ENCODE results near the gene SLC25A25. TPM values are rescaled to one million over a fixed set of nuclear protein-coding genes. Genes with fewer than 3 reads are reported as not detected.
"Not testable (repeated sequence)": the region's sequence is repeated elsewhere in the genome, so short reads cannot be mapped to it uniquely, and the experiment has no call there.

The SLC25A25 gene
- total RNA-seq, 1 experiment from 2014 or later, result 24.9 TPM

DNA sequence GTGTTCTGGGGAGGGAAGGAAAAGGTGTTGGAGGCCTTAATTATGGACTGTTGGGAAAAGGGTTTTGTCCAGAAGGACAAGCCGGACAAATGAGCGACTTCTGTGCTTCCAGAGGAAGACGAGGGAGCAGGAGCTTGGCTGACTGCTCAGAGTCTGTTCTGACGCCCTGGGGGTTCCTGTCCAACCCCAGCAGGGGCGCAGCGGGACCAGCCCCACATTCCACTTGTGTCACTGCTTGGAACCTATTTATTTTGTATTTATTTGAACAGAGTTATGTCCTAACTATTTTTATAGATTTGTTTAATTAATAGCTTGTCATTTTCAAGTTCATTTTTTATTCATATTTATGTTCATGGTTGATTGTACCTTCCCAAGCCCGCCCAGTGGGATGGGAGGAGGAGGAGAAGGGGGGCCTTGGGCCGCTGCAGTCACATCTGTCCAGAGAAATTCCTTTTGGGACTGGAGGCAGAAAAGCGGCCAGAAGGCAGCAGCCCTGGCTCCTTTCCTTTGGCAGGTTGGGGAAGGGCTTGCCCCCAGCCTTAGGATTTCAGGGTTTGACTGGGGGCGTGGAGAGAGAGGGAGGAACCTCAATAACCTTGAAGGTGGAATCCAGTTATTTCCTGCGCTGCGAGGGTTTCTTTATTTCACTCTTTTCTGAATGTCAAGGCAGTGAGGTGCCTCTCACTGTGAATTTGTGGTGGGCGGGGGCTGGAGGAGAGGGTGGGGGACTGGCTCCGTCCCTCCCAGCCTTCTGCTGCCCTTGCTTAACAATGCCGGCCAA, 40.4 kb downstream of the SLC25A25 start:
- no peak for DNase-seq (ENCODE audit: low read depth)

GRCh38 chr9:128109050-128109709, 41.1 kb downstream of the SLC25A25 start:
- no peak for DNase-seq (ENCODE audit: low read depth)

GRCh38 chr9:128111726-128112125, 43.7 kb downstream of the SLC25A25 start:
- DNase-seq (ENCODE audit: low read depth), result not testable (repeated sequence)

DNA sequence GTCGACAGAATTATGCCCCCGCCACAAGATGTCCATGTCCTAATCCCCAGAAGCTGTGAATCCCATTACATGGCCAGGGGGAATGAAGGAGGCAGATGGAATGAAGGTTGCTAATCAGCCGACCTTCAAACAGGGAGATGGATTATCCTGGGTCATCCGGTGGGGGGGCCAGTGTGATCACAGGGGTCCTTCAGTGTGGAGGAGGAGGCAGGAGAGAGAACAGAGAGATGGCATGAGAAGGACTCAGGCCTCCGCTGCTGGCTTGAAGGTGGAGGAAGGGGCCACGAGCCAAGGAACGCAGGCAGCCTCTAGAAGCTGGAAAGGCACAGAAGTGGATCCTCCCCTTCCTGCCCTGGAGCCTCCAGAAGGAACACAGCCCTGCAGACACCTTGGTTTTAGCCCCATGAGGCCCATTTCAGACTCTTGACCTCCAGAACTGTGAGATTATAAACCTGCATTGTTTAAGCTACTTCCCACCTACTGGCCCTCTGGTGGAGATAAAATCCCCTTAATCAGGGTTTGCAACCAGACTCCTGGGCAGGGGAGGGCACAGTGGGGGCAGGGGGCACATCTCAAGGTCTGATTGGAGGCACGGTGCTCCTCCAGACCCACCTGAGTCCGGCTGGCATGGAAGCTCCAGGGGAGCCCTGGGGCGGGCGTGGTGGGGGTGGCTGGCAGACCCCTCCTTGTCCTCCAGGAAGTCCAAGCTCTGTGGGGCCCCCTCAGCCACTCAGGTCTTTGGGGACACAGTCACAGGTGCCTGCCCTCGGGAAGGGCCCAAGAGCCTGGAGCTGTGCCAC, 45.7 kb downstream of the SLC25A25 start:
- DNase-seq (ENCODE audit: low read depth), result no peak

DNA sequence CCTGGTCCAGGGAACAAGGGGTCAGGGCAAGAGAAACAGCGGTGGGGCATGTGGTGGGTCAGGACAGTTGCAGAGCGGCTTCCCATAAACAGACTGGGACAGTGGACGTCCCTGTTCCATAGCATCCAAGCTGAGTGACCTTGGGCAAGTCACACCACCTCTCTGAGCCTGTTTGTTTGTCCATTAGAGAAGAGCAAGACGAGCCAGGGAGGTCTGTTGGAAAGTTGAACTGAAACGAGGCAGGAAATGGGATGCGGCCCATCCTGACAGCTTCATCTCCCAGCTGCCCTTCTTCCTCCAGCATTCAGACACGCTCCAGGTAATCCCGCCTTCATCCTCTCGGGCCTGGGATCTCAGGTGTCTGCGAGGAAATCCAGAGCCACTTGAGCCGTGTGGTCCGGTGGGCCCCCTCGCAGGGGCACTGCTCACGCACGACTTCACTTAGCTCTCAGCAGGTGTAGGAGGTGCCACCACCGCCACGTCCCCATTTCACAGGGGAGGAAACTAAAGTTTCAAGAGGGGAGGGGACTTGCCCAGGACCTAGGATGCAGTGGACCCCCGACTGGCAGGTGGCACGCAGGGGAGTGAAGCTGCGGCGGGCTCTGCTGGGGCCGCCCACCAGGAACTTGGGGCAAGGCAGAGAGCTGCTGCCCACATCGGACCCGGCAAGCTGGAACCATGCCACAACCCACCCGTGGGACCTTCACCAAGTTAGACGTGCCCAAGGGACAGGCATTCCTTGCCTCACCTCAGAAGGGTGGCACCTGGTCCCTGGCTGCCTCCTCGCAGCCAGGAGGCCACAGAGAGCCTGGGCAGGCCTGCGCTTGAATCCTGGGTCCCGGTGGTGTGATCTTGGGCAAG, 46.5 kb downstream of the SLC25A25 start:
- no peak for DNase-seq (ENCODE audit: low read depth)

GRCh38 chr9:128115187-128116103, 47.4 kb downstream of the SLC25A25 start:
- no peak for DNase-seq (ENCODE audit: low read depth)

DNA sequence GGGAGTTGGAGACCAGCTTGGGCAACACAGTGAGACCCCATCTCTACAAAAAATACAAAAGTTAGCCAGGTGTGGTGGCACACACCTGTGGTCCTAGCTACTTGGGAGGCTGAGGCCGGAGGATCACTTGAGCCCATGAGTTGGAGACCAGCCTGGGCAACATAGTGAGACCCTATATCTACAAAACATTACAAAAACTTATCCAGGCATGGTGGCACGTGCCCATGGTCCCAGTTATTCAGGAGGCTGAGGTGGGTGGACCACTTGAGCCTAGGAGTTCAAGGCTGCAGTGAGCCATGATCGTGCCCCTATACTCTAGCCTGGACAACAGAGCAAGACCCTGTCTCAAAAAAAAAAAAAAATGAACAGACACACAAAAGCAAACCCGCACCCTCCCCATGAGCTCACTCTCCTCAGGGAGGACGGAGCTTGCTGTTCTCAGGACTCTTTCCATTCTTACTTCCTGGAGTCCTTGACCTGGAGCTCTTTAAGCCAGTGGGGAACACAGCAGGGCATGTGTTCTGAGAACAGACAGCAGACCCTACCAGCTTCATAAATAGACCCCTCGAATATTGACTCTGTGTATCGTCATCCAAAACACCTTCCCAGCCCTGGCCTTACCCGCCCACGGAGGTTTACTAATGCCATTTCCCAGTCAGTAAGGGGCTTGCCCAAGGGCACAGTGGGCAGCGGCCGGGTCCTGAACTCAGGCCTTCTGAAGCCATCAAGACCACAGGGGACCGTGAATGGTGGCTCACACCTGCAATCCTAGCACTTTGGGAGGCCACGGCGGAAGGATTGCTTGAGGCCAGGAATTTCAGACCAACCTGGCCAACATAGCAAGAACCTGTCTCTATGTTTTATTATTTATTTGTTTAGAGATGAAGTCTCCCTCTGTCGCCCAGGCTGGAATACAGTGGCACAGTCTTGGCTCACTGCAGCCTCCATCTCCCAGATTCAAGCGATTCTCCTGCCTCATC, 48.4 kb downstream of the SLC25A25 start:
- no peak for DNase-seq (ENCODE audit: low read depth)

GRCh38 chr9:128117613-128118471, 49.8 kb downstream of the SLC25A25 start:
- peak; percentile 75 for DNase-seq (ENCODE audit: low read depth)

GRCh38 chr9:128118472-128118857, 50.4 kb downstream of the SLC25A25 start:
- DNase-seq (ENCODE audit: low read depth), result no peak

DNA sequence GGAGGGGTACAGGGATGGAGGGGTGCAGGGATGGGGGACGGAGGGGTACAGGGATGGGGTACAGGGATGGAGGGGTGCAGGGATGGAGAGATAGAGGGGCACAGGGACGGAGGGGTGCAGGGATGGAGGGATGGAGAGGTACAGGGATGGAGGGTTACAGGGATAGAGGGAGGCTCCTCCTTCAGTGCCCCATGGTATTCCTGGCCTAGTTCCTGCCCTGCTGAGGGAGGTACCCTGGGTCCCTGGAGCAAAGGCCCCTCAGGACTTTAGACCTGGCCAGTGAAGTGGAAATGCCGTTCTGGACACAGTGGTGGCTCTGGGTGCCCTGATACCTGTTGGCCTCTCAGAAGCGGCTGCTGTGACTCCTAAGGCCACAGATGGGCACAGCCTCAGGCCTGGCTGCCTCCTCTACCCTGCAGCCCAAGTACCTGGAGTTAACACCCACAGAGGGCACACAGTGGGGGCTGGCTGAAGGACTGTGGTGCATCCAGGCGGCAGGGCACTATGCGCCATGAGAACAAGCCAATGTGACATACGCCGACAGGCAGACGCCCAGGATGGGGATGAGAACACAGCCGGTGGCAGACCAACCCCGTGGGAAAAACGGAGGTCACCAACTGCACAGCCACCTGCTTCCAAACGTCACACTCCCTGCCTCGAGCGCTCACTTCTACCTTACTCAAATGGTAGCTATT, 51.1 kb downstream of the SLC25A25 start:
- no peak for DNase-seq (ENCODE audit: low read depth)

DNA sequence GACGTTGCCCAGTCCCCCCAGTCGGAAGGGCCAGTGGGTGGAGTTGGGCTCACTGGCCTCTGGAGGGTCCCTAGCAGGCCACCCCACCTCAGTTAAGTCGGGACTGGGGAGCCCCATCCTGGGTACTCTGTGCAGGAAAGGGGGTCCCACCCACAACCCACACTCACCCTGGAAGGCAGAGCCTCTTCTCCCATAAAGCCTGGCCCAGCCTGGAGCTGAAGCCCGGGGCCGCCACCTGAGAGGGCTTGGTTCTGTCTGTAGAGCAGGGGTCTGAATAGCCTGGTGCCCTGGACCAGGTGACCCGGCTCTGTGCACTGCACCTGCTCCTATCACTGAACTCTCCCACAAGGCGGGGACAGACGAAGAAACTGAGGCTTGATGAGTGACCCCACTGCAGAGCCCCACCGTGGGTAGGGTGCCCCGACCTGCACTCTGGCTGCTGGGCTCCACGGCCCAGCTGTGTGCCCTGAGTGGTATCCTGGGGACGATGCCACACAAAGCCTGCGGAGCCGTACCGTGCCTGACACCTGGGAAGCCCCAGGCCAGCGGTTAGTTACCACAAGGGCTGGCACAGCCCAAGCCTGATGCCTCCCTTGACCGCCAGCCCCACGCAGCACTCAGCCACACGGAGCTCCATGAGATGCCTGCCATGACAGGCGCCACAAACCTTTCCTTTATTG, 52.2 kb downstream of the SLC25A25 start:
- DNase-seq (ENCODE audit: low read depth), result no peak

DNA sequence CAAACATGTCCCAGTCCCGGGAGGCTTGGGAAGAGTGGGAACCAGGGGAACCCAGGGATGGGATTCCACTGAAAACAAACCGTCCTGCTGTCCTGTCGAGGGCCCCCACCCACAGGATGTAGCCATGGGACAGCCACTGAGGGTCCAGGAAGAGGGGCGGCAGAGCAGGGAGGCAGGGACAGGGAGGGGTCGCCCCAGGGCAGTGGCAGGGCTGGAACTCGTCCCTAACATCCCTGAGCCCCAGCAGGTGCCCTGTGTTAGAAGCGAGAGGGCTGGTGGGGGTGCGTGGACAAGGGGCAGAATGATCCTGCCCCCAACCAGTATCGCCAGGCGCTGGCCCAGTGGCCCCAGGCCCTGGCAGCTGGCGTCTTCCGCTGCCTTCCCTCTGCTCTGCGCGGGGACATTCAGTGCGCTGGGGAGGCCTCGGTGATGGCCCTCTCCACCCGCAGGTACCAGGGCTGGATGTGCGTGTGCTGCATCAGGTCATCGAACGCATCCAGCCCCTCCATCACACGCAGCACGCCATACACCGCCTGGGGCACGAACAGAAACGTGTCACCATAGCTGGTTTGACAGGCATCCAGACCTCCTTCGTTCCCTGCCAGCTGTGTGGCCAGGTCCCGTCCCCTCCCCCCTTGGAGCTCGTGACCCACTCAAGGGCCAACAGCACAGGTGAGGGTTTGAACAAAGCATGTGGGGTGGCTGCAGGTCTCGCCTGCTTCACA, 52.9 kb downstream of the SLC25A25 start:
- DNase-seq (ENCODE audit: low read depth), result no peak

DNA sequence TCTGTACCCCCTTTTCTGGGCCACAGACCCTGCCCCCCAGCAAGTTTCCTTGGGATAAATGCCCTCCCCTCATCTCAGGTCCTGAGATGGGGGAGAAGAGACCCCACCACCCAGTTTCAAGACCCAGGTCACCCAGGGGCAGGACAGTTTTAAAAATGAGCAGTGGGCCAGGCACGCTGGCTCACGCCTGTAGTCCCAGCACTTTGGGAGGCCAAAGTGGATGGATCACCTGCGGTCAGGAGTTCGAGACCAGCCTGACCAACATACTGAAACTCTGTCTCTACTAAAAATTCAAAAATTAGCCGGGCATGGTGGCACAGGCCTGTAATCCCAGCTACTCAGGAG, 53.4 kb downstream of the SLC25A25 start:
- no peak for DNase-seq (ENCODE audit: low read depth)

GRCh38 chr9:128121924-128122808, 54.1 kb downstream of the SLC25A25 start:
- DNase-seq (ENCODE audit: low read depth), result no peak

- no peak for DNase-seq (ENCODE audit: low read depth)
These were observed 54.8 kb downstream of the SLC25A25 start for GRCh38 chr9:128122809-128123175.

Measured in LHCN-M2 (cell line).